GM12872 (cell line): Measurements from ENCODE around the gene KCNQ2.

Source experiments
- TF ChIP-seq, protein P1 (sequence below): IDR thresholded peaks from 3 replicates; pipeline ENCODE4 v1.5.1; 2011; ENCODE audit warnings: low read depth, mild to moderate bottlenecking, low read length, moderate library complexity; ENCODE audit not compliant: insufficient read depth

The KCNQ2 gene

DNA sequence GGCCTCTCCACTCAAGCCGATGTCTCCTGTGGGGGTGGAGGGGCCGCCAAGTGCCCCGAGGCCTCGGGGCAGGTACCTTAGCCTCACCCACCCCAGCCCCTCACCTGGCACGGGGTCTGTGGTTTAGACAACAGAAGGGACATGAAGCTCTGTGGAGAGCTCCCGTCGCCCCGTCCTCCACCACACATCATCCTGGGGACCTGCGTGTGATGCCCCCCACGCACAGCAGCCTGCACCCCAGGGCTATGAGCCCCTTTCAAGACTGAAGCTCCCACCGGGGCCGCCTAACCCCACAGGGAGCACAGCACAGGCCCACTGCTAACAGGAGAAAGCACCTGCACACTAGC lies 8.2 kb downstream of the KCNQ2 start:
- TF ChIP-seq, protein P1, sequence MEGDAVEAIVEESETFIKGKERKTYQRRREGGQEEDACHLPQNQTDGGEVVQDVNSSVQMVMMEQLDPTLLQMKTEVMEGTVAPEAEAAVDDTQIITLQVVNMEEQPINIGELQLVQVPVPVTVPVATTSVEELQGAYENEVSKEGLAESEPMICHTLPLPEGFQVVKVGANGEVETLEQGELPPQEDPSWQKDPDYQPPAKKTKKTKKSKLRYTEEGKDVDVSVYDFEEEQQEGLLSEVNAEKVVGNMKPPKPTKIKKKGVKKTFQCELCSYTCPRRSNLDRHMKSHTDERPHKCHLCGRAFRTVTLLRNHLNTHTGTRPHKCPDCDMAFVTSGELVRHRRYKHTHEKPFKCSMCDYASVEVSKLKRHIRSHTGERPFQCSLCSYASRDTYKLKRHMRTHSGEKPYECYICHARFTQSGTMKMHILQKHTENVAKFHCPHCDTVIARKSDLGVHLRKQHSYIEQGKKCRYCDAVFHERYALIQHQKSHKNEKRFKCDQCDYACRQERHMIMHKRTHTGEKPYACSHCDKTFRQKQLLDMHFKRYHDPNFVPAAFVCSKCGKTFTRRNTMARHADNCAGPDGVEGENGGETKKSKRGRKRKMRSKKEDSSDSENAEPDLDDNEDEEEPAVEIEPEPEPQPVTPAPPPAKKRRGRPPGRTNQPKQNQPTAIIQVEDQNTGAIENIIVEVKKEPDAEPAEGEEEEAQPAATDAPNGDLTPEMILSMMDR = no peak

DNA sequence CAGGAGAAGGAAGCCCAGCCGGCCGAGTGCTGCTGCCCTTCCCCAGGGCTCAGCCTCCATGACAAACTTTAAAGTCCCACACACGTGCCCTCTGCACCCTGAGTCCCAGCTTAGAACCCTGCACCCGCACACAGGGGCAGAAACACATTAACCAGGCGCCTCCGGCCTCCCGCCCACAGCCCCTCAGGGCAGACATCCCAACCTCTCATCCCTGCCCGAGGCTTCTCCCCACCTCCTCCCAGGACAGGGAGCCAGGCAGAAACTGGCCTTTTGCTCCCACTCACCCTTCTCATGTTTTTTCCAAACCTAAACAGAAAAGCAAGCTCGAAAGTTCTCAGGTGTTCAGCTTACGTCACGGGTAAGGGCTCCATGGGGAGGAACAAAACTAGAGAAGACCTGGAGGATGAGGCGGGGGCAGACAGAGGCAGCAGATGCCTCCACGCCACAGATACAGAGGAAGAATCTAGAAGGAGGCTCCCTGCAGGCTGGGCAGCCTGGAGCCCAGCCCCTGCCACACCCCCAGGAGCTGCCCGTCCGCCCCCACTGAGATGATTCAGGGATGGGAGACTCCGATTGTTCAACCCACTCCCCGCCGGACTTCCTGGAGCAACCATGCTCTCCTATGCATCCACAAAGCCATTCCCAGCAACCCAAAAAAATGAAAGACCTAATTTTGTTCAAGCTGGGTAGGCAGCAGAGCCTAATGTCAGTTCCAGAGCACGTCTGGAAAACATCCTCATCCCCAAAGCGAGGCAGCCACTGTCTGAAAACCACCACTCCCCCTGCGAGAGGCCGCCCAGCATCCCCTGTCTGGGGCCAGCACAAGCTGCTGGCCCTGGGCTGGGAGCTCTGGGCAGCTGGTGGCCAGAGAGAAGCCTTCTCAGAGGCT lies 8.8 kb downstream of the KCNQ2 start:
- TF ChIP-seq, protein P1 = no peak

DNA sequence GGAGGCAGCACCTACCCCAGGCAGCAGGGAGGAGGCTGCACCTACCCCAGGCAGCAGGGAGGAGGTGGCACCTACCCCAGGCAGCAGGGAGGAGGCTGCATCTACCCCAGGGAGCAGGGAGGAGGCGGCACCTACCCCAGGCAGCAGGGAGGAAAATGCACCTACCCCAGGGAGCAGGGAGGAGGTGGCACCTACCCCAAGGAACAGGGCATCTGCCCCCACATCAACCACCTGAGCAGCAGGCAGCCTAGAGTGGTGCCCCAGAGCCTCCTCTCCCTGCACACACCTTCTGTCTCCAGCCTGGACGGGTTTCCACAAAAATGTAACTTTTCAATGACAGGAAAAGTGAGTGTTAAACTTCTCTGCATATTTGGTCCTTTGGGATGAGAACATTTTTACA lies 10.2 kb downstream of the KCNQ2 start:
- TF ChIP-seq, protein P1 = no peak

DNA sequence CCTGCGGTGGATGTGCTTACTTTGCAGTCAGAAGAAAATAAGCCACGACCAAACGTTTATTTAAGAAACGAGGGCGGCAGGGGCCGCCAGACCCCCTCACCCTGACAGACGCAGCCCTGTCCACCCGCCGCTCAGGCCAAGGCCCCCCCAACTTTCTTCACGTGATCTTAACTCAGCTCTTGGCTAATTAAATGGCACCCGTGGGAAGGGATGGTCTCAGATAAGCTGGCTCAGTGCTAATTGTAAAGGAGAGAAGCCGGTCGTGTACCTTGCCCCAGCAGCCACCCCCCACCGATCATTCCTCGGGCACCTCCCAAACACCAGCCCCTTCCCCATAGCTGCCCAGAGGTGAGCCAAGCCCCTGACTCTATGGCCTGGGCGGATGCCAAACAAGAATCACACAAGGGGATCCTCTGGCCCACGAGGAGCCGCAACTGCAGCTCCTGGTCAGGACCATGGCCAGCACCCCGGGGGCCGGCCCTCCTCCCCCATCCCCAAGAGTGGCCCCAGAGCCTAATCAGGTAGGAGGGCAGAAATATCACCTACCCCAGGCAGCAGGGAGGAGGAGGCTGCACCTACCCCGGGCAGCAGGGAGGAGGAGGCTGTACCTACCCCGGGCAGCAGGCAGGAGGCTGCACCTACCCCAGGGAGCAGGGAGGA lies 11.2 kb downstream of the KCNQ2 start:
- TF ChIP-seq, protein P1 = no peak

DNA sequence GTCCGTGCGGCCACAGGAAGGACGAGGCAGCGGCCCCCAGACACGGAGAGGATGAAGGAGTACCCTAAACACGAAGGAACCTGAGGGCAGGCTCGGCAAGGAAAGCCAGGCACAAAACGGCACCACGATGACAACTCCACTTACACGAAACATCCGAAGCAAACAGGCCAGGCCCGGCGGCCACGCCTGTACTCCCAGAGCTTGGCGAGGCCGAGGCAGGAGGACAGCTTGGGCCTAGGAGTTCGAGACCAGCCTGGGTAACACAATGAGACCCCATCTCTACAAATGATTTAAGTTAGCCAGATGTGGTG lies 13.4 kb downstream of the KCNQ2 start:
- TF ChIP-seq, protein P1 = no peak

DNA sequence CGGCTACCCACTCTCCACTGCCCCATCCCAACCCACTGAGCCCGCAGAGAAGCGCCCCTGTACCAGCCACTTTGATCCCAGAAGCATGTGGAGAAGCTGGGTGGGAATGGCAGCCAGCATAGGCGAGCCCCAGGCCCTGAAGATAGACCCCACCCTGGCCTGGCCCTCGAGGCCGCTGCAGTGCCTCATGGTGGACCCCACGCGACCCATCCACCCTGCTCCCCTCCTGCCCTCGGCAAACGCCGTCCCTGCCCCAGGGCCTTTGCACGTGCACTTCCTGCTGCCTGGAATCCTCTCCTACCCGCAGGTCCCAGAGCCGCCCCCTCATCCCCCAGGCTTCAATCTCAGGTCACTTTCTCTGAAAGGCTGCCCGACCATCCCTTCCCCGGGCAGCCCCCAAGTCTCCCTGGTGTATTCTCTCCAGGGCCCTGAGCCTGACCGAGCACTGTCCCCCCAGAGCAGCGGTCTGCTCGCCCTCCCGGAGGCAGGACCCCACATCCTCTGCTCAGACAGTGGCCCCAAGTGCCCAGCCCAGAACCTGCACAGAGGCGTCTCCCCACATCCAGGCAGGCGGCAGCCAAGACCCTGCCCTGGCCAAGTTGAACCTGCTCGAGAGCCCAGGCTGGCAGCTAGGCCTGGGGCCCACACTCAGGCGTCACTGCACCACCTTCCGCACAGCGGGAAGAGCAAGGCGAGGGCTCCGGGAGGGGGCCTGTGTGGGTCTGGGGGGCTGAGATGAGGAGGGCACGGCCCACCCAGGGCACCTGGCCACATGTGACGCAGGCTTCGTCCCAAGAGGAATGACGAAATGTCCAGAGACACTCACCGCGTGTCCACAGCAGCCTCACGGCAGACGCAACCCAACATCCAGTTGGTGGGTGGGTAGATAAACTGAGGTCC lies 14.0 kb downstream of the KCNQ2 start:
- TF ChIP-seq, protein P1 = no peak

DNA sequence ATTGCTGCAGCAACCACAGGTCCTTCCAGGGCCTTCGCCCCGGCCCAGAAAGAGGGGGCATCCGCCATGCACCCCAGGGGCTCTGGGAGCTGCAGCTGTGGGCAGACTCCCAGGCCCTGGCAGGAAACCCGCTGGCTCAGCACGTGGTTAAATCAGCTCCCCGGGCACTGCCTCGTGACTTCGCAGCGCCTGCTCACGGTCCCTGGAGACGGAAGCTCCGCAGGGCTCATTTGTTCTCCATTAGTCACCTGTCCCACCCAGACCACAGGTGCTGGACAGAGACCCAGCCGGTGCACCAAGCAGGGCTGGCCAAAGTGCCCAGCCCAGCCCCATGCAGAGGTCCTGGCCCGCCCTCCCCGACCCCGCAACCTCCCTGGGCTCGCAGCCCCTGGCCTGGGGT lies 14.7 kb downstream of the KCNQ2 start:
- TF ChIP-seq, protein P1 = no peak
